ENCODE data around the gene PGC.

DNA sequence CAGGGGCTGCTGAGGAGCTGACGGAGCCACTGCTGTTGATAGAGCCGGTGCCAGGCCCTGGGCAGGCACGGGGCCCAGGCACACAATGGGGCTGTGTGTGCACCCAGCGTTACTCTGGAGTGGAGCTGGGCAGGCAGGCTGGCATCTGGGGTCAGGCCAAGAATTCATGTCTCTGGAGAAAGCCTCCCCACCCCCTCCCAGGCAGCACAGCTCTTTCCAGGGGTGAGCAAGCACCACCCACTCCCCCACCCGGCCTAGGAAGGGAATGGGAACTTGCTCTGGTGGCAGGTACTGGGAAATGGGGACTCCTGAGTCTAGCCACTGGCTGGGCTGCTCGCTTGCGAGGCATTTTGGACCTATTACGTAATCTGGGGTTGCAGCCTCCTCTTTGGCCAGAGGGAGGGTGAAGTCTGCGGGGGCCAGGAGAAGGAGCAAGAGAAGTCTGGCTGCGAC lies 34.5 kb downstream of the PGC start:
- no peak for TF ChIP-seq POLR2A (IDR thresholded peaks at IDR 0.05)
- no peak for TF ChIP-seq CTCF (IDR thresholded peaks at IDR 0.05)
